ENCODE results near the gene RBM12. TPM values are rescaled to one million over a fixed set of nuclear protein-coding genes. Genes with fewer than 3 reads are reported as not detected.

Gene RBM12
- polyA plus RNA-seq, 3 donors from 2014 or later = 14.7 to 32.9 (median 18.7) TPM

GRCh38 chr20:35661053-35661452 lies 3.6 kb downstream of the RBM12 start:
- peak in 2 of 3 donors; percentile 23 to 28 for DNase-seq
- H3K4me1 Mint-ChIP-seq = peaks cover 6 to 81% of the 10 kb centered on the region in 2 donors
- peak overlapping the region; percentile 99 to 100 (median 100) for H3K27ac Mint-ChIP-seq
- H3K4me3 Mint-ChIP-seq = peak overlapping the region; percentile 89 to 99 (median 95)
- H3K36me3 Mint-ChIP-seq = no peaks in the 10 kb centered on the region
- no peaks in the 10 kb centered on the region for H3K9me3 Mint-ChIP-seq
- peaks cover 14 to 16% (median 15%) of the 10 kb centered on the region in 3 donors for H3K27me3 Mint-ChIP-seq (ENCODE audit: low read depth in 3 of 3)

GRCh38 chr20:35660122-35660937 lies 4.4 kb downstream of the RBM12 start:
- Mint-ChIP-seq H3K9me3 (no peaks in the 10 kb centered on the region), H3K4me3 (peak overlapping the region; percentile 89 to 99 (median 95)), H3K27ac (peak overlapping the region; percentile 99 to 100 (median 100)), H3K36me3 (no peaks in the 10 kb centered on the region), H3K27me3 (ENCODE audit: low read depth in 3 of 3) (peaks cover 14 to 16% (median 15%) of the 10 kb centered on the region in 3 donors), H3K4me1 (peaks cover 6 to 83% of the 10 kb centered on the region in 2 donors)
- no peak for DNase-seq

- peak overlapping the region; percentile 85 to 99 (median 86) for H3K27ac Mint-ChIP-seq
- H3K9me3 Mint-ChIP-seq = no peaks in the 10 kb centered on the region
- no peak for DNase-seq
- H3K36me3 Mint-ChIP-seq = no peaks in the 10 kb centered on the region
- H3K27me3 Mint-ChIP-seq (ENCODE audit: low read depth in 3 of 3) = no peaks in the 10 kb centered on the region
- peaks cover 4 to 60% of the 10 kb centered on the region in 2 donors for H3K4me1 Mint-ChIP-seq
- H3K4me3 Mint-ChIP-seq = peak overlapping the region; percentile 33 to 78 (median 45)
These were observed 7.4 kb downstream of the RBM12 start for GRCh38 chr20:35657271-35657670.

GRCh38 chr20:35654415-35654814 lies 10.3 kb downstream of the RBM12 start:
- Mint-ChIP-seq H3K4me1 (peaks cover 32 to 48% of the 10 kb centered on the region in 2 donors), H3K9me3 (no peaks in the 10 kb centered on the region)

GRCh38 chr20:35653893-35654292 lies 10.8 kb downstream of the RBM12 start:
- no peak for DNase-seq
- Mint-ChIP-seq H3K9me3 (no peaks in the 10 kb centered on the region), H3K27me3 (ENCODE audit: low read depth in 3 of 3) (no peaks in the 10 kb centered on the region), H3K36me3 (no peaks in the 10 kb centered on the region), H3K4me3 (no peak overlapping the region), H3K27ac (no peak overlapping the region), H3K4me1 (peaks cover 38 to 46% of the 10 kb centered on the region in 2 donors)

More at GRCh38 chr20:35654415-35654814, 10.3 kb downstream of the RBM12 start:
- H3K27me3 Mint-ChIP-seq (ENCODE audit: low read depth in 3 of 3) = no peaks in the 10 kb centered on the region
- no peak overlapping the region for H3K27ac Mint-ChIP-seq
- H3K4me3 Mint-ChIP-seq = no peak overlapping the region
- DNase-seq = no peak
- H3K36me3 Mint-ChIP-seq = no peaks in the 10 kb centered on the region

DNA sequence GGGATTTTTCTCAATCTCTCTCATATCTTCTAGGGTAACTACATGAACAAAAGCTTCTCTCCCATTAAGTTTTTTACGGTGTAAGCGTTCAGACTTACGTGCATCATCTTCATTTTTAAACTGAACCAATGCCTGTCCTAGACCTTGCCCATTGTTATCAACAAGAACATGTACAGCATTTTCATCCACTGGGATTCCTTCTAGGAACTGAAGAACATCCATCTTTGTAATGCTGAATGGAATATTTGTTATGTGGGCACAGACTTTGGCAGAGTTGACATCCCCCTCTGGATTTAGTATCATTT lies 11.3 kb downstream of the RBM12 start:
- no peaks in the 10 kb centered on the region for H3K36me3 Mint-ChIP-seq
- H3K27ac Mint-ChIP-seq = no peak overlapping the region
- no peak overlapping the region for H3K4me3 Mint-ChIP-seq
- H3K4me1 Mint-ChIP-seq = peaks cover 43 to 45% of the 10 kb centered on the region in 2 donors
- no peaks in the 10 kb centered on the region for H3K9me3 Mint-ChIP-seq
- DNase-seq = no peak
- no peaks in the 10 kb centered on the region for H3K27me3 Mint-ChIP-seq (ENCODE audit: low read depth in 3 of 3)

DNA sequence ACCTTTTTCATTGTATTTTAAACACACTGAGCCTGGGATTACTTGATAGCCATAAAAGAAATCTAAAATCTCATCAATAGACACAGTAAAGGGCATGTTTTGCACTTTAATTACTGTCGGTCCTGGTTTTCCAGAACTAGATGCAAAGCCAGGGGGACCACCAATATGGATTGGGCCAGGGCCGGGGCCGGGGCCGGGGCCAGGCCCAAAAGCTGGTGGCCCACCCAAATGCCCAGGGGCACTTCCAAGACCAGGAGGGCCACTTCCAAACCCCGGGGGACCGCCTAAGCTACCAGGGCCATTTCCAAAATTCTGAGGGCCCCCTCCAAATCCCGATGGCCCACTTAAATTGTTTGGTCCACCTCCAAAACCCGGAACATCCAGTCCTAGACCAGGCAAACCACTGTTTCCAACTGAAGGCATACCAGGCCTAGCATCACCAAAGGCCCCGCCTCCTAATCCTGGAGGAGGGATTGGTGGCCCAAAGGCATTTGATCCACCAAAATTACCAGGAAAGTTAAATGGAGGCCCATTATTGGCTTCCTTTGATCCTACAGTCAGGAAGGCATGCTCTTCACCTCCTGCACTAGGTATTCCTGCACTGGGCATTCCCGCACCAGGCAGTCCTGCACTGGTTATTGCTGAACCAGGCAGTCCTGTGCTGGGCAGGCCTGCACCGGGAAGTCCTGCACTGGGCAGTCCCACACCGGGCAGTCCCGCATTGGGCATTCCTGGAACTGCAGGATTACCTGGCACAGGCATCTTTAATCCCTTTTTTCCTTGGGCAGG lies 11.9 kb downstream of the RBM12 start:
- H3K27me3 Mint-ChIP-seq (ENCODE audit: low read depth in 3 of 3) = no peaks in the 10 kb centered on the region
- H3K36me3 Mint-ChIP-seq = no peaks in the 10 kb centered on the region
- H3K4me1 Mint-ChIP-seq = peaks cover 46 to 47% of the 10 kb centered on the region in 2 donors
- no peak for DNase-seq
- no peaks in the 10 kb centered on the region for H3K9me3 Mint-ChIP-seq
- H3K4me3 Mint-ChIP-seq = no peak overlapping the region
- peak overlapping the region in 2 of 6 donors; percentile 59 to 65 for H3K27ac Mint-ChIP-seq

GRCh38 chr20:35651958-35652357 lies 12.7 kb downstream of the RBM12 start:
- Mint-ChIP-seq H3K27me3 (ENCODE audit: low read depth in 3 of 3) (no peaks in the 10 kb centered on the region), H3K9me3 (no peaks in the 10 kb centered on the region), H3K36me3 (no peaks in the 10 kb centered on the region), H3K27ac (peak overlapping the region in 3 of 6 donors; percentile 55 to 65 (median 59)), H3K4me1 (peaks cover 41 to 53% of the 10 kb centered on the region in 2 donors), H3K4me3 (no peak overlapping the region)
- DNase-seq = no peak

- Mint-ChIP-seq H3K4me1 (peaks cover 39 to 64% of the 10 kb centered on the region in 2 donors), H3K4me3 (no peak overlapping the region)
These were observed 14.1 kb downstream of the RBM12 start for GRCh38 chr20:35650632-35651031.

GRCh38 chr20:35648836-35649235 lies 15.9 kb downstream of the RBM12 start:
- Mint-ChIP-seq H3K27ac (peak overlapping the region in 5 of 6 donors; percentile 15 to 76 (median 42)), H3K36me3 (no peaks in the 10 kb centered on the region), H3K4me1 (peaks cover 56 to 82% of the 10 kb centered on the region in 2 donors), H3K27me3 (ENCODE audit: low read depth in 3 of 3) (no peaks in the 10 kb centered on the region), H3K4me3 (no peak overlapping the region), H3K9me3 (no peaks in the 10 kb centered on the region)
- DNase-seq = no peak

More at GRCh38 chr20:35650632-35651031, 14.1 kb downstream of the RBM12 start:
- Mint-ChIP-seq H3K36me3 (no peaks in the 10 kb centered on the region), H3K27me3 (ENCODE audit: low read depth in 3 of 3) (no peaks in the 10 kb centered on the region), H3K27ac (peak overlapping the region; percentile 2 to 83 (median 34)), H3K9me3 (no peaks in the 10 kb centered on the region)
- no peak for DNase-seq

DNA sequence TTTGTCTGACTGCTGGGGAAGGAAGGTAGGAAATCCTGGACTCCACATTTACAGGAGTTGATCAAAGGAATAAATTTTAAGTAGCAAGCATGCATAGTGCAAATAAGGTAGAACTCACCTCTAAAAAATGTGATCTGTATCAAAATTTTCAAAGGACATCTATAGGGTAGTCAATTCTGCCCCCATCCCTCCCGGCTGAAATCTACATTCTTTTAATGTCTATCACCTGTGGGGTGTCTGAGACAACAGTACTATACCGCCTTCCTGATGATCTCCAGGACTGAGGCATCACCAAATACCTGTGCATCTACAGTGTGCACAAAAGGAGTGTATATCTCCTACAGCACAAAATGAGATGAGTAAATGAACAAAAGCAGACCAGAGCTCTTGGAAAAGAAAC lies 19.9 kb downstream of the RBM12 start:
- Mint-ChIP-seq H3K27me3 (ENCODE audit: low read depth in 3 of 3) (no peaks in the 10 kb centered on the region), H3K4me1 (peaks cover 83 to 94% of the 10 kb centered on the region in 2 donors), H3K36me3 (no peaks in the 10 kb centered on the region), H3K9me3 (no peaks in the 10 kb centered on the region), H3K27ac (peak overlapping the region in 5 of 6 donors; percentile 22 to 77 (median 56)), H3K4me3 (no peak overlapping the region)
- DNase-seq = no peak

- DNase-seq = no peak
- no peak overlapping the region for H3K4me3 Mint-ChIP-seq
- no peaks in the 10 kb centered on the region for H3K36me3 Mint-ChIP-seq
- no peaks in the 10 kb centered on the region for H3K27me3 Mint-ChIP-seq (ENCODE audit: low read depth in 3 of 3)
- H3K27ac Mint-ChIP-seq = peak overlapping the region in 5 of 6 donors; percentile 28 to 80 (median 62)
- peaks cover 84 to 92% of the 10 kb centered on the region in 2 donors for H3K4me1 Mint-ChIP-seq
- H3K9me3 Mint-ChIP-seq = no peaks in the 10 kb centered on the region
These were observed 21.7 kb downstream of the RBM12 start for GRCh38 chr20:35643045-35643444.

DNA sequence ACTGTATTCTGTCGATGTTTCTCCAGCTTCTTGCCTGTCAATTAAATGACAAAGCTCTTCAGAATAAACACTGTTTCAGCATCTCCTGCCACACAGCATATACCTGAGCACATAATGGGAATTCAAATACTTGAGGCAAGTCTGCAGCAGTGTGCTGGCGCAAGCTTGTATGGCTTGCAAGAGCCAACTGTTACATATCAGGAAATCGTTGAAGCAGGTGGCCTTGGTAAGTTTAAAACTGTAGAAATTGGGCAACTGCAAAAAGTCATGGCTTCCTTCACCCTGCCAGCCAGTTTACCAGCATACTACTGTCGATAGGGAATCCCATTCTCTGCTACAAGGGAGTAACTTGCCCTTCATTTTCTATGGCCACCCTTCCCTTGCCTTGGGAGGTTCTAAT lies 23.0 kb downstream of the RBM12 start:
- Mint-ChIP-seq H3K4me1 (peaks cover 88 to 96% of the 10 kb centered on the region in 2 donors), H3K27me3 (ENCODE audit: low read depth in 3 of 3) (no peaks in the 10 kb centered on the region), H3K36me3 (no peaks in the 10 kb centered on the region), H3K4me3 (no peak overlapping the region), H3K9me3 (no peaks in the 10 kb centered on the region), H3K27ac (peak overlapping the region in 5 of 6 donors; percentile 27 to 81 (median 51))
- no peak for DNase-seq

DNA sequence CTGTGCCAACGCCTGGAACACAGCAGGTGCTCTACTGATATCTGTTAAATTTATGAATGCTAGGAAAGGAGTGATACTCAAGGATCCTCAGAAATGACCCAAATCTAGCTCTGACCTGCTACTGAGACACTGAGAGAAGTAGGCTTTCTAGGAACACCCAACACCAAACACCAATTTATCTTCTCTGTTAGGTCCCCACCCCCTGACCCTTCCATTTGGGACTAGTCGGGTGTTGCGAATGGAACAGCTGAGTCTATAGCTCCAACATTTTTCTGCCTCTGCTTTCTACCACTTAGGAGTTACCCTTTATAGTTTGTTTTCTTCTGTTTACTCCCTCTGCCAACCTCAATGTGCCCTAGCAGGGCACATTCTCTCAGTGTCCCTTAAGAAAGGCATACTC lies 24.0 kb downstream of the RBM12 start:
- H3K27ac Mint-ChIP-seq = peak overlapping the region in 5 of 6 donors; percentile 36 to 82 (median 60)
- H3K9me3 Mint-ChIP-seq = no peaks in the 10 kb centered on the region
- no peaks in the 10 kb centered on the region for H3K27me3 Mint-ChIP-seq (ENCODE audit: low read depth in 3 of 3)
- no peak overlapping the region for H3K4me3 Mint-ChIP-seq
- peaks cover 89 to 98% of the 10 kb centered on the region in 2 donors for H3K4me1 Mint-ChIP-seq
- DNase-seq = no peak
- no peaks in the 10 kb centered on the region for H3K36me3 Mint-ChIP-seq

Data from immature natural killer cell (primary cell).